Right lobe of liver (tissue), 6 donors: ENCODE results near the gene ZW10. TPM values are rescaled to one million over a fixed set of nuclear protein-coding genes. Genes with fewer than 3 reads are reported as not detected.

Experiments
- ATAC-seq, 4 donors: fragments of 200-7000 bp; cut with Tn5 transposase; one replicate each; pipeline ENCODE4 v1.9.1; 2020; ENCODE audit warnings: mild to moderate bottlenecking in 4 of 4, moderate library complexity in 4 of 4
- DNase-seq, 3 donors: peaks; one replicate each; pipeline ENCODE4 v3.0.0-alpha.2; 2020
- H3K27ac ChIP-seq, 3 donors: fragments of 200-600 bp; one replicate each; pipeline ENCODE4 v1.8.0; 2022
- H3K27me3 ChIP-seq, 2 donors: fragments of 200-600 bp; one replicate each; pipeline ENCODE4 v1.8.0; 2022
- H3K36me3 ChIP-seq, 4 donors: fragments of 200-600 bp; sonication (generic) in 1 of 4; one replicate each; pipeline versions ENCODE4 v1.5.1 to v1.8.0; 2017 to 2022; ENCODE audit warnings: control low read depth in 1 of 4
- H3K4me1 ChIP-seq, 4 donors: fragments of 200-600 bp; sonication (generic) in 1 of 4; one replicate each; pipeline versions ENCODE4 v1.5.1 to v1.8.0; 2017 to 2022; ENCODE audit warnings: control low read depth in 1 of 4
- H3K4me3 ChIP-seq, 3 donors: fragments of 200-600 bp; one replicate each; pipeline ENCODE4 v1.8.0; 2022
- H3K9me3 ChIP-seq, 4 donors: fragments of 200-600 bp; sonication (generic) in 1 of 4; one replicate each; pipeline versions ENCODE4 v1.5.1 to v1.8.0; 2017 to 2022; ENCODE audit warnings: control low read depth in 1 of 4
- POLR2A ChIP-seq: fragments of 450-650 bp; IDR thresholded peaks from one replicate; pipeline ENCODE4 v1.6.1; 2017; ENCODE audit warnings: antibody characterized with exemption, mild to moderate bottlenecking
- WGBS: methylation state at CpG from one replicate; pipeline ENCODE4 v1.1.6; 2018; ENCODE audit warnings: low coverage, low lambda C conversion rate; ENCODE audit not compliant: insufficient coverage; ENCODE audit errors: missing lambda C conversion rate; 5-methylcytosine and 5-hydroxymethylcytosine counted together
- intact Hi-C, 2 donors: fragments of 100-400 bp; cut with DNase I; formaldehyde crosslinking; loops; one replicate each; pipeline versions ENCODE4 v1.11.2 to v1.14.1; 2022
- total RNA-seq, 6 experiments: library from RNA; depleted of rRNA in 2 of 6; stranded (reverse); fragments of >200 nt in 2 of 6; fragmentation: NEBNext Ultra II Directional in 3 of 6; extraction: Animal tissue kit (Norgen Biotek cat#: 25700) in 3 of 6; gene quantifications; one replicate each; pipeline versions ENCODE4 v1.1.0 to v1.2.4, GENCODE V29; 2016 to 2023
- TF ChIP-seq, protein P1 (sequence below), 4 donors: fragments of 200-600 bp in 3 of 4; fragments of 450-650 bp in 1 of 4; IDR thresholded peaks; one replicate each; pipeline versions ENCODE4 v1.5.1 to v1.8.0; 2016 to 2022; ENCODE audit warnings: antibody characterized with exemption in 4 of 4, mild to moderate bottlenecking in 2 of 4
- donor health status: DM: no; HTN: yes; CAD: no.
- donor health status: DM: no; HTN: no; CAD: no.
- donor health status: DM: no; HTN: no; CAD: no.
- donor health status: DM: no; HTN: yes; CAD: no.
- donor health status: DM: no; HTN: yes; CAD: no.

ZW10 gene
- total RNA-seq, 6 experiments from 2014 or later: 7.3 to 10.8 (median 8.5) TPM

- WGBS: 38% methylated on average over 1 of the region's 3 CpGs
- TF ChIP-seq POLR2A: no peak
- TF ChIP-seq, protein P1, sequence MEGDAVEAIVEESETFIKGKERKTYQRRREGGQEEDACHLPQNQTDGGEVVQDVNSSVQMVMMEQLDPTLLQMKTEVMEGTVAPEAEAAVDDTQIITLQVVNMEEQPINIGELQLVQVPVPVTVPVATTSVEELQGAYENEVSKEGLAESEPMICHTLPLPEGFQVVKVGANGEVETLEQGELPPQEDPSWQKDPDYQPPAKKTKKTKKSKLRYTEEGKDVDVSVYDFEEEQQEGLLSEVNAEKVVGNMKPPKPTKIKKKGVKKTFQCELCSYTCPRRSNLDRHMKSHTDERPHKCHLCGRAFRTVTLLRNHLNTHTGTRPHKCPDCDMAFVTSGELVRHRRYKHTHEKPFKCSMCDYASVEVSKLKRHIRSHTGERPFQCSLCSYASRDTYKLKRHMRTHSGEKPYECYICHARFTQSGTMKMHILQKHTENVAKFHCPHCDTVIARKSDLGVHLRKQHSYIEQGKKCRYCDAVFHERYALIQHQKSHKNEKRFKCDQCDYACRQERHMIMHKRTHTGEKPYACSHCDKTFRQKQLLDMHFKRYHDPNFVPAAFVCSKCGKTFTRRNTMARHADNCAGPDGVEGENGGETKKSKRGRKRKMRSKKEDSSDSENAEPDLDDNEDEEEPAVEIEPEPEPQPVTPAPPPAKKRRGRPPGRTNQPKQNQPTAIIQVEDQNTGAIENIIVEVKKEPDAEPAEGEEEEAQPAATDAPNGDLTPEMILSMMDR (IDR thresholded peaks at IDR 0.05): no peak
- peak; percentile 82 to 97 (median 87) for ATAC-seq
Measured at GRCh38 chr11:113698515-113698914, 75.0 kb downstream of the ZW10 start.

DNA sequence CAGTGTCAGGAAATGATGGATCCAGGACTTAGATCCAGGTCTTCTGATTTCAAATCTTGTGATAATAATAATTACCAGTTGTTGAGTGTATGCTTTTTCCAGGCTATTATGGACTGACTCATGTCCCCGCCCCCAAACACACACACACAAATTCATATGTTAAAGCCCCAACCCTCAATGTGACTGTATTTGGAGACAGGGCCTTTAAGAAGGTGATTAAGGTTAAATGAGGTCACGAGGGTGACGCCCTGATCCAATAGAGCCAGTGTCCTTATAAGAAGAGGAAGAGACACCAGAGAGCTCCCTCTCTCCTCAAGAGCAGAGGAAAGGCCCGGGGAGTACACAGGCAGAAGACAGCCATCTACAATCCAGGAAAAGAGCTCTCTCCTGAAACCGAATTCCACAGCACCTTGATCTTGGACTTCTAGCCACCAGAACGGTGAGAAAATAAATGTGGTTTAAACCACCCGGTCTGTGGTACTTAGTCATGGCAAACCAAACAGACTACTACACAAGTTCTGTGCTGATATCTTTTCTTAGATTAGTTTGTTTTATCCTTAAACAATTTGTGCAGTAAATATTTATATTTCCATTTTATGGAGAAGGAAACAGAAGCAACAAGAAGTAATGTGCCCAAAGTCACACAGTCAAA lies 75.6 kb downstream of the ZW10 start:
- Histone ChIP-seq H3K36me3 (no peaks in the 10 kb centered on the region), H3K4me1 (peaks cover 0 to 8% (median 2%) of the 10 kb centered on the region in 4 donors), H3K27me3 (no peaks in the 10 kb centered on the region), H3K4me3 (no peak overlapping the region), H3K27ac (no peak overlapping the region), H3K9me3 (no peaks in the 10 kb centered on the region)
- 82% methylated on average over 4 of the region's 7 CpGs for WGBS
- no peak for DNase-seq
- TF ChIP-seq, protein P1 (IDR thresholded peaks at IDR 0.05): no peak
- TF ChIP-seq POLR2A: no peak
- ATAC-seq: no peak
- intact Hi-C loops: no loop called here

More at GRCh38 chr11:113698515-113698914, 75.0 kb downstream of the ZW10 start:
- no peaks in the 10 kb centered on the region for H3K9me3 ChIP-seq
- intact Hi-C loops: no loop called here
- H3K27me3 ChIP-seq: no peaks in the 10 kb centered on the region
- H3K4me1 ChIP-seq: peaks cover 0 to 8% (median 2%) of the 10 kb centered on the region in 4 donors
- peak in 2 of 3 donors; percentile 76 to 86 for DNase-seq
- no peaks in the 10 kb centered on the region for H3K36me3 ChIP-seq
- no peak overlapping the region for H3K4me3 ChIP-seq
- H3K27ac ChIP-seq: no peak overlapping the region

DNA sequence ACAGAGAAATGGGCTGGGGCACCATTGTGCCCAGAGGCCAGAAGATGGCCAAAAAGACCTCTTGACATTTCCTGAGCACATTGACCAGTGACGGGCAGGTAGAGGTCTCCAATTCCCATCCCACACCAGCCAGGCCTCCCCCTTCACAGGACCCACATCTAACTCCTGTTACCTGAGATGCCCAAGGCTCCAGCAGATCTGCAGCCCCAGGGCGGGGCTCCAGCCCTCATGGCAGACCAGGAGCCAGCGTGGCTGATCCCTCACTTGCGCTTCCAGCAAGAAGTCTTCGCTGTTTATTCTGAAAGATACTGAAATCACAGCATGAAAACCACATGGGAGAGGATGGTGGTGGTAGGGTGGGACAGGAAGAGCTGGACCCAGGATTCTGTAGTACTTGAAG lies 76.4 kb downstream of the ZW10 start:
- Histone ChIP-seq H3K4me3 (no peak overlapping the region), H3K9me3 (no peaks in the 10 kb centered on the region), H3K36me3 (no peaks in the 10 kb centered on the region), H3K27ac (no peak overlapping the region), H3K27me3 (no peaks in the 10 kb centered on the region), H3K4me1 (peaks cover 0 to 8% (median 2%) of the 10 kb centered on the region in 4 donors)
- no peak for DNase-seq
- intact Hi-C loops: no loop called here
- WGBS: 90% methylated on average over 4 of the region's 5 CpGs
- ATAC-seq: no peak
- TF ChIP-seq, protein P1 (IDR thresholded peaks at IDR 0.05): no peak
- no peak for TF ChIP-seq POLR2A

DNA sequence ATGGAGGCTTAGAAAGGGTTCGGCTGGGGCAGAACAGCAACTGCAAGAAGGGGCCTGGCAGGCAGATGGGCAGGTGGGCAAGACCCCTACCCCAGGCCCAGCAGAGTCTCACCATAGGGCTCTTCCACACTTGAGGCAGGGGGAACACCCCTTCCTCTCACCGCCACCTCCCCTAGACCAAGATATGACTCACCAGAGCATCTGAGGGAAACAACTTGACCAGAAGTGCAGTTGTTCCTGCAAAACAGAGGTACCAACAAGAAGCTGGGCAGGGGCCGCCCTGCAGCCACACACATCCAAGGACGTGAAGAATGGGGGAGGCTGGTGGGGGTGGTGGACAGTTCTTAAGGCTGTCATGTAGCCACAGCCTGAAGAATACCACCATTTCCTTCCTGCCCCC lies 78.3 kb downstream of the ZW10 start:
- H3K27me3 ChIP-seq: no peaks in the 10 kb centered on the region
- H3K27ac ChIP-seq: no peak overlapping the region
- ATAC-seq (no peak), DNase-seq (no peak)
- intact Hi-C loops: no loop called here
- TF ChIP-seq POLR2A: no peak
- TF ChIP-seq, protein P1 (IDR thresholded peaks at IDR 0.05): no peak
- H3K4me3 ChIP-seq: no peak overlapping the region
- 83% methylated on average over 2 of the region's 4 CpGs for WGBS
- no peaks in the 10 kb centered on the region for H3K9me3 ChIP-seq
- H3K36me3 ChIP-seq: no peaks in the 10 kb centered on the region
- H3K4me1 ChIP-seq: peaks cover 0 to 8% (median 2%) of the 10 kb centered on the region in 4 donors
